Measurements from ENCODE around the gene LAPTM5.

The LAPTM5 gene

DNA sequence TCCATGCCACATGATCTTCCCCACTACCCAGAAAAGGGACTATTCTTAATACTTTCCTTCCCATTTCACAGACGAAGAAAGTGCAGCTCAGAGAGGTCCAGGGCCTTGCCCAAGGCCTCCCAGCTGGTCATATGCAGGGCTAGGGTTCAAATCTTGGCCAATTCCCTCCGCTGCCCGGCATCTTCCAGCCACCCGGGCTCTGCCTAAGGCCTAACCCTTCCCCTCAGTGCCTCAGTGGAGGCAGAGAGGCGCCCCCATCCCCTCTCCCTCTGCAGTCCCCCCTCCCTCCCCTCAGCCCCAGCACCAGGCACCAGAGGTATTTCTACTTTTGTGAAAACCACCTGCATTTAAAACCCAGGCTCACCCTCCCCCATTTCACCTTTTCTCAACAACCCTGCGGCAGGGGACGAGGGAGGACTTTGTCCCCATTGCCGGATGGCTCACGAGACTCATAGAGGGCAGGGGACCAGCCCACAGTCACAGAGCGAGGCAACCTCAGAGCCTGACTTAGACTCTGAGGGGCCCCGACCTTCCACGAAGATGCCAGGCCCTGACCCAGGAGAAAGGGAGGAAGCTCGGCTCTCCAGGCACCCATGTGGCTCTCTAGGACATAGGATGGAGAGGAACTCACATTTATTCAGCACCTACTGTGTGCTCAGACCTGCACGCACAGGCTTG, 12.3 kb downstream of the LAPTM5 start:
- H3K4me3 ChIP-seq (ENCODE audit: low read depth, low read length): no peak overlapping the region

DNA sequence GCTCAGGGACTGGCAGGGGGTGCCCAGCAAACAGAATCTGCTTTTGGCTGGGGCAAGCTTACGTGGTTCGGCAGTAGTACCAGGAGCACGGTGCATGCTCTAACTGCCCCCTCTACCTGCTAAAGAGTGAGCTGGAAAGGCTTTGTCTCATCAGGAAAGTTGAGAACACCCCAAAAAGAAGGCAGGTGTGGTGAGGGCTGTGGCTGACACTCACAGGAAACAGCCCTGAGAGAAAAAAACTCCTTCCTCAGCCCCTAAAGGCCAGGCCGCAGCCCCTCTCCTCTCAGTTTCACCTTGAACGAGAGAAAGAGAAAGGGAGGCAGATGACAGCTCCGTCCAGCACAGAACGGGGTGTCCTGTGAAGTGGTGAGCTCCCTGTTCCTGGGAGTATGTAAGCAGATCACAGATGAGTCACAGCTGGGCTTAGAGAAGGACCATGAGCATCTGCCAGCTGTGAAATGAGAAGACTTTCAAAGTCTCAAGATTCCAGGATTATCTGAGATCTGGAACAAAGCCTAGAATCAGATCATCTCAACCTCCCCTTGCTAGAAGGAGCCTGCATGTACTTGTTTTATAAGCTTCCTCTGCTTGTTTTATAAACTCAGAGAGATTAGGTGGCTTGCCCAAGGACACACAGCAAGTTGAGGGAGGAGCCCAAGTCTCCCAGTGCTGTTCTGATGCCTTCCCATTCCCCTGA, 13.4 kb downstream of the LAPTM5 start:
- H3K4me3 ChIP-seq (ENCODE audit: low read depth, low read length): no peak overlapping the region

DNA sequence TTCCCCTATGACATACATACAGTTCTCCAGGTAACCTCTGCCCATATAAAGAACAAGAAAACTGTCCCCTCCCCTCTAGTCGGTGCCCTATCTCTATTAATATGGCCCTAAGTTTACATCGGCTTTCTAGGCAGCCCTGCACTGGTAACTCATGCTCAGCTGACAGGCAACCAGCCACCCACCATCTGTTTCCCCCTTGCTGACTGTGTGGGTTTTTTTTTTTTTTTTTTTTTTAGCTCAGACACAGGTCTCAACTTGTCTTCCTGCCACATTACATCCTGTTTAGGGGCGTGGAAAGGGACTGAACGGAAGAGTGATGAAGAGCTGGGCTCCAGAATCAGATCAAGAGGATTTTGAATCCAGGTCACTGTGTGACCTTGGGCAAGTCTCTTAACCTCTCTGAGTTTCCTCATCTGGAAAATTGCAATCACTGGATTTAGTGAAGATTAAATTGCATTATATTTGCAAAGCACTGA, 14.0 kb downstream of the LAPTM5 start:
- H3K4me3 ChIP-seq (ENCODE audit: low read depth, low read length): no peak overlapping the region

DNA sequence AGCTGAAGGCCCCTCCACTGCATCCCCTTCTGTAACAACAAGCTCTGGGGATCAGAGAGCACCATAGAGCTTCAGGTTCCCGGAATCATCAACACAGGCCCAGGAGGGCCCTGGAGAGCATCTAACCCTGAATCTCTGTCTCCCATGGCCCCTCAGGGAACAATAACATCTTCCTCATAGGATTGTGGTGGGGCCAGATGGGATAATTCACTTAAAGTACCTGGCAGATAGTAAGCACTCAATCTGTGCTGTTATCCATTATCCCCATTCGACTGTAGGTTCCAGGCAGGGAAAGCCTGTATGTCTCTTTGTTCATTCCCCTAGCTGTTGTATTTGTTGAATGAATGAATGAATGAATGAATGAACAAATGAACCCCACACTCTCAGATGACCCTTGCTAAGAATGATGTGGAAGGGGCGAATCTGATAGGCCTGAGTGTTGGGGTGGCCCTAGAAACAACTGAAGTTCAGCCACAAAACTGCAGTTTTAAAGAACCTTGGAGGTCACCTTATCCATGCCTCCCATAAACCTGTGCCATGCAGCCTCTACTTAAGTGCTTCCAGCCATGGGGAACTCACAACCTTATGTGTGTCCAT, 14.5 kb downstream of the LAPTM5 start:
- no peak overlapping the region for H3K4me3 ChIP-seq (ENCODE audit: low read depth, low read length)

DNA sequence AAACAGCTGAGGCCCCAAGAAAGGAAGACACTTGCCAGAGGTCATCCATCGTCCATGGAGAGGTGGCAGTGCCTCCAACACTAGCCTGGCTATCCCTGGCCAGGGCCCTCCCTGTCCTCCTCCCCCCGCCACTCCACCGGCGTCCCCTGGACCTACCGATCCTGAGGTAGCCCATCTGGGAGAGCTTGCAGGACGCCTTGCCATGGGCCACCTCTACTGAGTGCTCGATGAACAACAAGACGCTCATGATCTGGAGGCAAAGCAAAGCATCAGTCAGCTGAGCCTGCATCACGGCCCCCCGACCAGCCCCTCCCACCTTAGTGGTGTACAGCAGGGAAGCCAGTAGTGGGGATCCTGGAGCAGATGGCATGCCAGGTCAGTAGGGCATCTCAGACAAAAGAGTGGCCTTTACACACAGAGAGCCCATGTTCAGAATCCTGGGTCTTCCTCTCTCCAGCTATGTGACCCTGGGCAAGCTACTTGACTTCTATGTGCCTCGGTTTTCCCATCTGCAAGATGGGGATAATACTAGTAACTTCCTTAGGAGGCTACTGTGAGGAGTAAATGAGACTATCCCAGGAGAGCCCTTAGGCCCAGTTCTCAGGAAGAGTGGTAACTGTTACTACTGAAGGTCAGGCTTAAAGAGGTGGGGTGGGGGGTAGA, 15.1 kb downstream of the LAPTM5 start:
- no peak overlapping the region for H3K4me3 ChIP-seq (ENCODE audit: low read depth, low read length)

DNA sequence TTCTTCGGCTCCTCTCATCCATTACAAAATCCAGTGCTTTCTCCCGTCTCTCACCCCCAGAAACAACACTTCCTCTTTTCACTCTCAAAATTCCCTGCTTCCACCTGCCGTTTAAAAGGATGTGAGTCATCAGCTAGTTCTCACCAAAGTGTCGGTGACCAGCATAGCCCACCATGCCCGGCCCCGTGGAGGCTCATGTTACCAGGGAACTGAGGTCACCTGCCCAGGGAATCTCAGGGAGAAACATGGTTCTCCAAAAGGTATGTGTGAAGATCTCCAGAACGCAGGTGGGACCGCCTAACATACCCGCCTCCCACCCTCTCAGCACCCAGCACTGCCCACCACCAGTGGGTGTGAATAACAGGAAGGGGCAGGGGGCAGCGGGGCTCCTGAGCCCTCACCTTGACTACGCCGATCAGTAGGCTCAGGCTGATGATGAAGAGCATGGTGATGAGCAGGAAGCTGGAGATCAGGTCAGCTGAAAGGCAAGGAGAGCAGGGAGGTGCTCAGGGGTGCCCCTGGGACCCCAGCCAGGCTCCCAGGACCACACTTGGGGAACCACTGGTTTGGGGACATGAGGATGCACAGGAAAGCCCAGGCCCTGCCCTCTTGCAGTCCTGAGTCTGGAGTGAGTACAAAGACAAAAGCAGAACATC, 16.2 kb downstream of the LAPTM5 start:
- no peak overlapping the region for H3K4me3 ChIP-seq (ENCODE audit: low read depth, low read length)

DNA sequence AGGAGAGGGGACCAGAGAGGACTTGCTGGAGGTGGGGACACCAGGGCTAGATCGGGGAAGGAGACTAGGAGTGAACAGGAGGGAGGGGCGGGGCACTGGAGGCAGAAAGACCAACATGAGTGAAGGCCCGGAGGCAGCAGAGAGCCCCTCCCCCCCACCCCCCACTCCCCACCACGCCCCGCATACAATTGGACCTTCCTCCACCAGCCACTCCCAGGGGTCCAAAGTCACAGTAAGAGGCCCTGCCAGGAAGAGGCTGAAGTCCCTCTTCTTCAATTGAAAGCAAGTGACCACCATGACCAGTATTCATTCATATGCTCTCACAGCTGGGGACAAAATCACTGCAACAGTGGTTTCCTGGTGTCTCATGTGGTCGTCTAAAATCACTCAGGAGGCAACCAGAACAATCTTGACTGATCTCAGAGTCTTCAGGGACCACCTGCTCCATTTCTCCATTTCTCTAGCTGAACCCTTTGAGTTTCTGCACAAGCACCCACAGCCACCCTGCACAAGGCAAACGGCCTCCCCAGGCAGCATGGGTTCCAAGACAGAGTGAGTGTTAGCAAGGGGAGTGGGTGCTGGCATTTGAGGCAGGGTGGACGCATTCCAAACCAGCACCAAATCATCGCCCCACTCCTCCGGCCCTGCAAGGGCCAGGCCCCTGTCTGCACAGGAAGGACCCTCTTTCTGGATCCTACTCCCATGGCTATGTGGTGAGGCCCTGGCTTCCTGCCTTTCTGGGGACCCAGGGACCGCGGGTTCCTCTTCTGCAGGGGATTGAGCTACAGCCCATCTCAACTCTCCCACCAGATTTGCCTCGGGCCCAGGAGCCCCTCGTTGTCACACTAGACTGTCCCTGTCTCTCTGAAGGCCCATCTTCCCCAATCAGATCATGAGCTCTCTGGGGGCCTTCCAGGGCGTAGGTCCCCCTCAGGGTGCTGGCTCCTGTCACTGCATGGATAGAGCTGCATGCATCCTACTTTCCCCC, 17.0 kb downstream of the LAPTM5 start:
- H3K4me3 ChIP-seq (ENCODE audit: low read depth, low read length): no peak overlapping the region

DNA sequence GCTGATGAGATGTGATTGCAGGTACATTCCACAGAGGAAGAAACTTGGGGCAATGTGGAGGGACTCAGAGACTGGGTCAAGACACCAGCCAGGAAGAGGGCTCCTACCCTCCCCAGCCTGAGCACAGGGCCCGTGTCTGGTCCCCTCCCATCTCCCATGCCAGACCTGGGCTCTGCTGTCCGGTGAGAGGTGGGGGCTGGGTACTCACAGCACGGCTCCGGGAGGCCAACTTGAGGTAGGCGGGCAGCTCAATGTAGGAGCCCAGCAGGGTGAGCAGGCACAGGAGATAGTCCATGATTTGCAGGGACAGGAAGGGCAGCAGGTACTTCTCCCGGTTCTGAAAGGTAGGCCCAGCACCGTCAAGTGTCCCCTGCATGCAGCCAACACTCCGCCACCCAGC, 18.0 kb downstream of the LAPTM5 start:
- H3K4me3 ChIP-seq (ENCODE audit: low read depth, low read length): no peak overlapping the region

DNA sequence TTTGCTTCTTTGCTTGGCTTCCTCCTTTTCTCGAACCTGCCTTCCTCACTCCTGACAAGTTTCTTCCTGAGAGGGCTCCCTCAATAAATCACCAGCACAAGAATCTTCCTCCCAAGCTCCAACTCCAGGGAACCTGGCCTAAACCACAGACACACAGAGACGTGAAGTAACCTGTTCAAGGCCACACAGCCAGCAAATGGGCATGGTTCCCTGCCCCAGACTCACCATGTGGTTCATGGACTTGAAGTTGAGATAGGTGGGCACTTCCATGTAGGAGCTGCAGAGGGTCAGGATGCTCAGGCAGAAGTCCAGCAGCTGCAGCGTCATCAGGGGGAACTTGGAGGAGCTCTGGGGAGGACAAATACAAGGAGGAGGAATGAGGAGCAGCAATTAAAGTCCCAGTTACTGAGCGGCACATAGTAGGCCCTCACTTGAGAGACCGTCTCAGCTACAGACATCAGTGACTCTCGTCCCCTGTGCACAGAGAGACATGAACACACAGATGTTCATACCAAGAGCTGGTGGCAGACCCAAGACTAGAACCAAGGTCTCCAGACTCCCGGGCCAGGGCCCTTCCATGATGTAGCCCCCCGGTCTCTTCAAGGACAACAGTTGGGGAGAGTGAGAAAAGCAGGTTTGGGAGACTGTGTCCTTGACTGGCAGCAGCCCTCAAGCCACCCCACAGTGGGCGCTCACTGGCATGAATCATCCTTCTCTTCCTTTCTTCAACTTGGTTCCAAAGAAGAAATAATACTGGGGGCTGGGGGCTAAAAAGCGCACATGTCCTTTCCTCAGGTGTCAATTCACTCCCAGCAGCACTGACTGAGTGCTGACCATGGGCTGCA, 18.6 kb downstream of the LAPTM5 start:
- no peak overlapping the region for H3K4me3 ChIP-seq (ENCODE audit: low read depth, low read length)

DNA sequence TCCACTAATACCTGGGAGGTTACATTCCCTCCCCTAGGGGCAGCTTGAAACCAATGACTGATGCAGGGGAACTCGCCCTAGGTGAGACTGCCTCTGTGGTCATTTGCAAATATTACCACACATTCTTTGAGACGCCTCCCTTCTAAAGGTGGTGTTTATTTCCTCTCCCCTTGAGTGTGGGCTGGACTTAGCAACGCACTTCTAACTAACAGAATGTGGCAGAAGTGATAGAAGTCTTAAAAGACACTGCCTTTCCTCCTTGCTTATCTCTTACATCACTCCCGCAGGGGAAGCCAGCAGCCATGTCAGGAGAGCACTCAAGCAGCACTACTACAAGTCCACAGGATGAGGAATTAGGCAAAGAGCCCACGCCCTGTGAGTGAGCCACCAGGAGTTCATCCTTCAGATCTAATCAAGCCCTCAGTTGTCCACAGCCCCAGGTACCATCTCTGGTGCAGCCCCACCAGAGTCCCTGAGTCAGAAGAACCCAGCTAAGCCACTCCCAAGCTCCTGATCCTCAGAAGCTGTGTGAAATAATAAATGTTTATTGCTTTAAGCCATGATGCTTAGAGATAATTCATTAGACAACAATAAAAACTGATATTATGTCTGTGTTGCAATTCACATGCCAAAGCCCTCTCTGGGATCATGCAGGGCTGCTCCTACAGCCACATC, 19.4 kb downstream of the LAPTM5 start:
- no peak overlapping the region for H3K4me3 ChIP-seq (ENCODE audit: low read depth, low read length)

DNA sequence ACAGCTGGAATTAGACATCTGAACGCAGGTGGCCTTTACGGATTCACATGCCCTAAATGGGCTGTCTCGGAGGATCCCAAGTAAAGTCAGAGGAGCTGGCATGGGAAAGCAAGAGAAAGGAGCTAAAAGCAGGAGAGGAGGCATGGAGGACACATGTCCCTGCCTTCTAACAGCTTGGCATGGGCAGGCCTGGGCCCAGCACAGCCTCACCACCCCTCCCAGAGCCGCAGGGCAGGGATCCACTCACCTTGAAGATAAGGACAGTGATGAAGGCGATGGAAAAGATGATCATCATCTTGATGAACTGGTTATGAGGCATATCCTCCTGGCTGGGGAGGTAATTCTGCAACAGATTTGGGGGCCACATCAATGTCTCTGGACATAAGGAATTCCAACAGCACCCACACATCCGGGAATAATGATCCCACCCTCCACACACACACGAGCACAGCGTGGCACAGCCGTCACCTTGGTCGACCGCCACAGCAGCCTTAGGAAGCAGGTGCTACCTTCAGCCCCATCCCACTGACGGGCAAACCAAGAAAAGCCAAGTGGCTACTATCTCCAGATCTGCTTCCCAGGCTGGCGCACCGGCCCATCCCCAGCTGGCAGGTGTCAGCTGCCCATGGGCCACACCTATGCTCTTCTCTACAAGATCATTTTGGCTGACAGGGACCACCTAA, 20.1 kb downstream of the LAPTM5 start:
- H3K4me3 ChIP-seq (ENCODE audit: low read depth, low read length): no peak overlapping the region

DNA sequence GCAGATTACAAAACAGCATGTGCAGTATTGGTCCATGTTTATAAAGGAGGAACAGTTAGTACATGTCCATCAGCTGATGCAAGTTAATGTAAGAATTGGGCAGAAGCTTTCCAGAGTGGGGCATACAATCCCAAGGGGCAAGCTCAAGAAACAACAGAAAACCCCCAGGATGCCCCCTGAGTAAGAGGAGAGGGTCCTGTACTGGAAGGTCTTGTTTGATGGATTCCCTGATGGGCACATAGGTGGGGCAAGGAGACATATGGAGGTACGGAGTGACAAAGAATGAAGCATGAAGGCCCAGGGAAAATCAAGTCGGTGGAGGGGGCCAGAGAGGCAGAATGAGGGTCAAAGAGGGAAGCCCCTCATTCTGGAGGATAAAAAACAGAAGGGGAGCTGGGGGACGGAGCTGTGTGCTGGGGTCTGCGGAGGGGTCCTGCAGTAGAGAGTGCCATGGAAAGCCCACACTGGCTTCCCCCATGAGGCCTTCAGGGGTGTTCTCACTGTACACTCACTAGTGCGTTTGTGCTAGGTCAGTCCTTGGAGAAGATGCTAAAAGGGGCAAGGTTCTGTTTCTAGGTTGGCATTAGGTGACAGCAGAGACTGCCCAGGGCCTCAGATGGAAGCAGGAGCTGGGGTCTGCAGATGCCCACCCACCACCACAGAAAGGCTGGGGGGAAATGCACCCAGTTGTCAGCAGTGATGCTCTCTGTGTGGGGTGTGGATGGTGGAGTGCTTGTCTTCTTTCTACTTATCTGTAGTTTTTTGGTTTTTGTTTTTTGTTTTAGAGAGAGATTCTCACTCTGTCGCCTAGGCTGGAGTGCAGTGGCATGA, 21.7 kb downstream of the LAPTM5 start:
- H3K4me3 ChIP-seq (ENCODE audit: low read depth, low read length): no peak overlapping the region

DNA sequence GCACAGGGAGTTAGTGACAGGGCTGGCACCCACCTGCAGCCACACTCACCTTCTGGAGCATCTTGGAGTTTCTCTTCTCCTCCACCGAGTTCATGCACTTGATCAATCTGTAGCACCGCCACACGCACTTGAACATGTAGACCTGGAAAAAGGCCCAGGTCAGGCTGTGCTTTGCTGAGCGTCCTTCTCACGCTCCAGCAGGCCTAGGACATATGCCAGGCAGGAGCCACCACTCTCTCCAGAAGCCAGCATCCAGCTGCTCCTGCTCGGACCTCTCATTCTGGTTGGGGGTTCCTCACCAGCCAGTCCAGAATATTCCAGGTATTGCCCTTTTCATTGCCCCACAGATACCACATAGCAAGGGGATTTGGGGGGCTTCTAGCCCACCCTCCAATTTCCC, 22.4 kb downstream of the LAPTM5 start:
- H3K4me3 ChIP-seq (ENCODE audit: low read depth, low read length): no peak overlapping the region

DNA sequence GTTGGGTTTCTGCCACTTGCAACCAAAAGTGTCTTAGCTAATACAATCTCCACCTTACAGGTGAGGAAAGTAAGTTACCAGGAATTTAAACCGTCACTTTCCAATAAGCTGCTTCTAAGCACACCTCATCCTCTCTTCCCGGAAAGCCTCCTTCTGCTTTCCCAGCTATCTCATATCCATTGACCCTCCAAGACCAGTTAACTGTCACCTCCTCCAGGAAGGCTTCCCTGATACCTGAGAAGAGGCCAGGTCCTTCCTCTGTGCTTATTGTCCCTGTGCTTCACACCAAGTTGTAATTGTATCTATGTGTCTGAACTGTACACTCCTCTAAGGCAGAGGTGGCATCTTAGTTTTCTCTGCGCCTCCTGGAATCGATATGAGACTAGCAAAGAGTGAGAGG, 23.0 kb downstream of the LAPTM5 start:
- no peak overlapping the region for H3K4me3 ChIP-seq (ENCODE audit: low read depth, low read length)

DNA sequence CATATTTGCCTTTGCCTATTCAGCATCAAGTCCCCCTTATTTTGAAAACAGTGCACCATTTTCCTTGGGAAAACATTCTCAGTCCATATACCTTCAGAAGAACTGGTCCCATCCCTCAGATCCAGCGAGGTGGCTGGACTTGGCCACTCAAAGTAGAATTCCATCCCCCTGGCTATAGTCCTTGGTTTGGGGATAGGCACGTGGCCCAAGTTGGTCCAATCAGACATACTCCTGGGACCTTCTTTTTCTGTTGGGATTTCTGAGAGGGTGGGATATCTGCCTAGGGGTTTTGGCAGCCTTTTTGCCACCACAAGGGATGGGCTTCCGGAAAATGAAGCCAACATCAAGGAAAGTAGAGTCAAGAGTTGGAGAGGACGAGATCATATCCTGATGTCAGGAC, 23.5 kb downstream of the LAPTM5 start:
- H3K4me3 ChIP-seq (ENCODE audit: low read depth, low read length): no peak overlapping the region

DNA sequence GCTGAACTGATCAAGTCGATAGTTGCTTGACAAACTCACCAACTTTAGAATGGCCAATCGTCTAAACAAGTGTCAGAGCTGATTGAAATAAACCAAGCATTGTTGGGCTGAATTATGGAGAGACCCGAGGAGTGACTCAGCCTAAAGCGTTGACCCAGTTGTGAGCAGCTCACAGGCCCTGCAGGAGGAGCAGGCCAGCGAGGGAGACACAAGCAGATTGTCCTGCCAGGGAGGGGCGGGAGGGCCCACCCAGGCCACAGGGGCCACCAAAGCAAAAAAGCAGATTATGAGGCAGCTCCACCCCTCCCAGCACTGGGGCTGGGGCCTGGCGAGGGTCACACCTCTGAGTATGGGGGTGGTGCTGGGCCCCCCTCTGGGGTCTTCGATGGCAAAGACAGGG, 24.1 kb downstream of the LAPTM5 start:
- H3K4me3 ChIP-seq (ENCODE audit: low read depth, low read length): no peak overlapping the region

Measured in iPS-11a (cell line).